GM18909 (cell line): Measurements from ENCODE around the gene MACO1.

Experiments used
- ATAC-seq: cut with Tn5 transposase; IDR thresholded peaks from one replicate; pipeline ENCODE4 v1.9.1; 2021; ENCODE audit warnings: mild to moderate bottlenecking; ENCODE audit not compliant: unreplicated experiment, poor library complexity

The MACO1 gene

DNA sequence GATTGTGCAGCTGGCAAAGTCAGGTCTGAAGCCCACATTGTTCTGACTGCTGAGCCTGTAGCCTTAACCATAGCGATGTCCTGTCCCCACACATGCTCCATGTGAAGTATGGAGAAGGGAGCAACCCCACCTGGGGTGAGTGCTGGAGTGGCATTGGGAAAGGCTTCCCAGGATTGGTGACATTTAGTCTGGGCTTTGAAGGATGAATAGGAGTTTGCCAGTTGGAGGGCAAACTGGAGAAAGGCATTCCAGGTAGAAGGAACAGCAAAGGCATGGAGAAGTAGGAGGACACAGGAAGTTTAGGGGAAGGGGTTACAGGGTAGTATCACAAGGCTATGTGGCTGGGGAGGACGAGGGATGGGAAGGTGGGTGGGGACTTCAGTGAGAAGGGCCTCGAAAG lies 105.4 kb downstream of the MACO1 start:
- ATAC-seq, result no peak

DNA sequence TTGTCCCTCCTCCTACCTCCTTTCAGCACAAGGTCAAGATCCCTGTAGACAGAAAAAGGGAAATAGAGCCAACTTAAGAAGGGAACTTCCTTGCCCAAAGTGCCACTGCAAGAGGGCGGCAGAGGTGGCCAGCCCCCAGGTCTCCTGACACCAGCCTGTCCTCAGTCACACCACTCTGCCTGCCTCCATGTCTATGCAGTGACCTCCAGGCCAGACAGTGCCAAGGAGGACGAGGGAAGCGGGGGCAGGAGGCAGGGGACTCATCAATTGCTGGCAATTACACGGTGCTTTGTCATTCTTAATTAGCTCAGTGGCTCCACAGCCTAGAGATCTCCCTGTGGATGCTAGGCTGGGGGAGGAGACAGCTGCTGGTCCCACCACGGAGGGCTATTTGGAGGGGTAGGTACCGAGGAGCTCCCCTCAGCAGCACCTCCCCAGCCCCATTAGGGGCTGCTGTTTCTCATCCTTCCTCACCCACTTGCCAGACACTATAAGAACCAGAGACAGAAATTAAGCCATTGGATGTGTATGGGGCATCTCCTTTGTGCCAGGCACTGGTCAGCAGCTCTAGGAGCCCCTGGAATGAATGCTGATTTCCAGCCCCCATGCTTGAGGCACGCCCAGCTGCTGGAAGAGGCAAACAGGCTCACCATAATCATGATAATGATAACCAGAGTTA lies 106.6 kb downstream of the MACO1 start:
- no peak for ATAC-seq

DNA sequence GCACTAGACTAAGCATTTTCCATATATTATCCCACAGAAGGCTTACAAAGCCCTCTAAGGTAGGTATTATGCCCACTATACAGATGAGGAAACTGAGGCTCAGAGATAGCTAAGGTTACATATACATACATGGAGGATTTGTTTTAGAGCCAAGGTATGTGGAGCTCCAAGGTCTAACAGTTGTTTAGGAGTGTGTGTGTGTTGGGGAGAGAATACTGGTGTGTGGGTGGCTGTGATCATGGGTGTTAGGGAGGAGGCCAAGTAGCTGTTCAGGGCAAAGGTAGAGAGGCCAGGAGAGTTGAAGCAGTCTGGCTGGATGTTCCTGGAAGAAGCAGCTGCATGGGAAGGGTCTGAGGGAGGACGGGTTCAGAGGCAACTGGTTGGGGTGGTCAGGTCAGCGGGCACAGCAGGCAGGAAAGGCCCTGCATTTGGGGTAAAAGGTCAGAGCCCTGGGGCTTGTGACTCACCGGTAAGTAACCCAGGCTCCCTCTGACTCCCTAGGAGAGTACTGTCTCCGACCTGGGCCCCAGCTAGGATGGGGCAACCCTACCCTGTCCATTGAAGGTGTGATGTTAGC lies 107.6 kb downstream of the MACO1 start:
- no peak for ATAC-seq

DNA sequence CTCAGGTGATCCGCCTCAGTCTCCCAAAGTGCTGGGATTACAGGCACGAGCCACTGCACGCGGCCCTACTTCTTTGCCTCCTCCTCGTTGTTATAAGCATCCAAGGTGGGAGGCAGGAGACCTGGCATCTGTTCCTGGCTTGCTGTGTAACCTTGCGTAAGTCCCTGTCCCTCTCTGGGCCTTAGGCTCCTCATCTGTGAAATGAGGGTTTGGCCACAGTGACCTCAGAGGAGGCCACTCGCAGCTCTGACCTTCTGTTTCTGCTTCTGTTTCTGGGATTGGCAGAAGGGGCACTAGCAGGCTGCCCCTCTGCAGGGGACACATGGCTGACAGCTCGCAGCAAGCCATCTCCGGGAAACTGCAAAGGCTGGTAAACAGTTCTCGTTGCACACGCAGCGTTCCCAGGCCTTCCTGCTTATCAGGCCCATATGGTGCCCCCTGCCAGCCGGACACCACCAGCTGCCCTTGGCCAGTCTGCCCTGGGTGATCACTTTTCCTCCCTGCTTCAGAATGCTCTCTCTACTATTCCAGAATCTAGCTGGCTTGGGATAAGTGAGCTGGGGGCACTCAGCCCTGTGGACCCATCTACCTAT lies 110.1 kb downstream of the MACO1 start:
- ATAC-seq, result no peak

DNA sequence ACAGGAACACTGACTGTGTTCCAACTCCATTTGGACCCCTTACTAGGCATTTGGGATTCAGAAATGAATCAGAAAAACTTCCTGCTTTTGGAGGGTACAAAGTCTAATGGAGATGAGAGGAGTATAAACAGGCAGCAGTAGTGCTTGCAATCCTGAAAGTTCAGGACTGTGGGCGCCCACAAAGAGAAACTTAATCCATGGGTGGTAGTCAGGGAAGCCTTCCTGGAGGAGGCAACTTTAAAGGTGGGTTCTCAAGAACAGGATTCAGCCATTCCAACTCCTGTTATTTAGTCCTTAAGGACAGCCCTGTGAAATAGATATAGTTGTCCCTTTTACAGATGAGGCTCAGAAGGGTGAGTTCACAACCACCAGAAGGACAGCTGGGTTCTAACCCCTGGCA lies 110.7 kb downstream of the MACO1 start:
- no peak for ATAC-seq

DNA sequence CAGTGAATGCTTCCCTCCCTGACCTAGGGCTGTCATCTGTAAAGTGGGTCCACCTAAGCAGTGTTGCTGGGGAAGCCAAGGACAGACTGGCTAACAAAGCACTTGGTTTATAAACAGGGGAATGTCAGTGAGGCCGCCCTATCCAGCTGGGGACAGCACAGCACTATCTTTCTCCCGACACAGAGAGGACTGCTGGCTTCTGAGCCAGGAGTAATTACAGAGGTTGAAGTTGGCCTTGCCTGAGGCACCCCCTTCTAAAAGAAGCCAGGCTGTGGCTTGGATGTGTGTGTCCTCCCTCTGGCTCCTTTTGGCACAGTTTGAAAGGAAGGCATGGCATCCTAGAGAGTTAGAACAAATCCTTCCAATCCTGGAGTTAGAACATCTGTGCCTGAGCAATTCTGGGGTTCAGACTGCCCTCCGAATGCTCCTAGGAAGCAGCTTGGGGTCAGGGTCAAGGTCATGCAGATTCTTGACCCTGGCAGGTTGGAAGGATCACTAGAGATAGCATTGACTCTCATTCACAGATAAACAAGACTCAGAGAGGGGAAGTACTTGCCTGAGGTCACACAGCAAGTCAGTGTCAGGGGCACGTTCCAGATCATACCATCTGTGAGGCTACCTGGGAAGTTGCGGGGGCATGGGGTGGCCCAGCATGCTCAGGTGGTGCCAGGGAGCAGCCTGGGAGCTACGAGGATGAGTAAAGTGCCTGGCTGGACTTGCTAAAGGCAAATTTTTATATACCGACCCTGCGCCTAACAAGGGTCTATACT lies 111.4 kb downstream of the MACO1 start:
- no peak for ATAC-seq

DNA sequence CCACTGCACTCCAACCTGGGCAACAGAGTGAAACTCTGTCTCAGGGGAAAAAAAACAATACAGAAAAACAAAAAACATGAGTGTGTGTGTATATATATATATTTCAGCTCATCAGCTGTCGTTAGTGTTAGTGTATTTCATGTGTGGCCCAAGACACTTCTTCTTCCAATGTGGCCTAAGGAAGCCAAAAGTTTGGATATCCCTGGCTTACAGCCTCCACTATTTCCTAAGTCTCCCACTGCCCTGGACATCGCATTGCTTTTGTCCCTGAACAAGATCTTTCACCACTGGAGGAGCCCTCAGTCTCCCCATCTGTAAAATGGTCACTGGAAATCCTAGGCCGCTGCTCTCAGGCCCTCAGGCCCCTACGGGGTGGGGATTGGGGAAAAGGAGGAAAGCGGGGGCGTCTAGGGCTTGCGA lies 112.3 kb downstream of the MACO1 start:
- no peak for ATAC-seq

DNA sequence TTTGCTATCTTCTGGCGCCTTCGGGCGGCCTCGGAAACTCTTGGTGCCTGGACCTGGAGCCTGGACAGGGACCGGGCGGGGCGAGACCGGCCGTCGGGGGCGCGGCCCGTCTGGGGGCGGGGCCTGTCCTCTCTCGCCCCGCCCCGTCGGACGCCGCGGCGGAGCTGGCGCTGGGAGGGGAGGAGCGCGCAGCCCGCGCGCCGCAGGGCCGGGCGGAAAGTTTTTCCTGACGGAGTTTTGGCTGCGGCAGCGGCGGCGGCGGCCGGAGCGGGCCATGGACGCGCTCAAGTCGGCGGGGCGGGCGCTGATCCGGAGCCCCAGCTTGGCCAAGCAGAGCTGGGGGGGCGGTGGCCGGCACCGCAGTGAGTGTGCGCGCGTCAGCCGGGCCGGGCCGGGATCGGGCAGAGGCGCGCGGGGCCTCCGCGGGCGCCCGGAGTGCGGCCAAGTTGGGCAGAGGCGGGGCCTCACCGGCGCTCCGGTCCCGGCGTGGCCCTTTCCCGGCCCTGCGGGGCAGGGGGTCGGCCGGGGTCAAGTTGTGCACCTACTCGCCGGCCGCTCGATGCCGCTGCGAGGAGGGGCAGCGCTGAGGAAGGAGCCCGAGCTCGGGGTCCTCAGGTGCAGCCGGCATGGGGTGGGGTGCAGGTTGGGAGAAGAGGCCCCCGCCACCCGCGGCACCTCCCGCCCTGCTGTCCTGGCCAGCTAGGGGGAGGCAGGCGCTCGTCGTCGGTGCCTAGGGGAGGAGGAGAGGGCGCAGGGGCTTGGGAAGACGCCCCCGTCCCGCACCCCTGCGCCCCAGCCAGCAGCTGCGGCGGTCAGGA lies 112.9 kb downstream of the MACO1 start, which contains the start of gene LDLRAP1:
TSS of gene LDLRAP1 (plus strand) at position 182 of the 818 bp plus-strand sequence. CDS start at position 275, 93 bp downstream.
- peak; percentile 76 for ATAC-seq

DNA sequence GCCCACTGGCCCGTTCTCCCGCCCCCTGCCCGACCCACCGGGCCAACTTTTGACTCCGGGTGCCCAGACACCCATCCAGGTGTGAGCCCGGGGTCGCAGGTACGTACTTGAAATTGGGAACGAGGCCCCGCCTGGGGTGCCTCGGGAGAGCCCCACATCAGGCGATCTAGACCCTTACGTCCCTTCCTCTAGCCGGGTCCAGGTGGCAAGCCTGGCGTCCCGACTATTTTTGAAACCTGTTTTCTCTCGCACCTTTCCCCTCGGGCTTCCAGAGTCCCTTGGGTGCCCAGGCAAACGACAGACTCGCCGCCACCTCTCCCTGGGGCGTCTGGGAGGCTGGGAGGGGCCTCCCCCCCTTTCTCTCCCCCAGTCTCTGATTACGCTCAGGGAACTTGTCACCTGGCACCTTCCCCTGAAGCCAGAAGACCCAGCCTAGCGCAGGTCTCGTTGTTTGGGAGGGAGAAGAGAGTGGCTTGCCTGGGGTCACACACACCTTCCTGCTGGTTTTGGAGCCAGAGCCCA lies 113.6 kb downstream of the MACO1 start:
- no peak for ATAC-seq

DNA sequence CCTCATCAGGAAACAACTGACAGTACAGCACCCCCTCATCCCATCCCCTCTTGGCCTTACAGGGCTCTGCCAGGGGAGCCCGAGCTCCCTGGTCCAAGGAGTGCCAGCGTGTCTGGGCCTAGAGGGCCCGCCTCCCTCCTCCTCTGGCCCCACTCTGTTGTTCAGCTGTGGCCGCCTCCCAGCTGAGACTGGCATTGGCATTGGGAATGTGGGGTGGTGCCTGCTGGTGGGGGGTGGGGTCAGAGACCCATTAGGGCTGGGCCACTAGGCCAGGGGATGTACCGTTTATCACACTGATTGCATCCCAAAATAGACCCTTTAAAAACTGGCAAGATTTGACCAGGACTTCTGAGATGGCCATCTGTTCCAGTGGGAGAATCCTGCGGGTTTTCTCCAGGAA lies 114.1 kb downstream of the MACO1 start:
- ATAC-seq, result no peak

DNA sequence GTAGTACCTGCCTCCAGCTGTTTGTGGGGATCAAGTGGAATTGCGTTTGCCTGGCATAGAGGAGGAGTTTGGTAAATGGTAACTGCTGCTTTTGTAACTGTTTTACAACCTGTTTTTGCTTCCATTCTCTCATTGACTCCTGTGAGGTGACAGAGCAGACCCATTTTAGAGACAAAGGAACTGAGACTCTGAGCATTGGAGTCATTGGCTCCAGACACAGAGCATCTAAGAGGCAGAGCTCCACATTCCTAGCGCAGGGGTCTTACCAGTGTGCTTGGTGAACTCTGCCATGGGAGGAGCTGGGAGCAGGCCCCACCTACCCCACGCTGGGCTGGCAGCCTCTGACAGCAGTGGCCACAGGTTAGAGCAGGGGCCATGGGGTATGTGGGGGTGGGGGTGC lies 115.1 kb downstream of the MACO1 start:
- no peak for ATAC-seq

DNA sequence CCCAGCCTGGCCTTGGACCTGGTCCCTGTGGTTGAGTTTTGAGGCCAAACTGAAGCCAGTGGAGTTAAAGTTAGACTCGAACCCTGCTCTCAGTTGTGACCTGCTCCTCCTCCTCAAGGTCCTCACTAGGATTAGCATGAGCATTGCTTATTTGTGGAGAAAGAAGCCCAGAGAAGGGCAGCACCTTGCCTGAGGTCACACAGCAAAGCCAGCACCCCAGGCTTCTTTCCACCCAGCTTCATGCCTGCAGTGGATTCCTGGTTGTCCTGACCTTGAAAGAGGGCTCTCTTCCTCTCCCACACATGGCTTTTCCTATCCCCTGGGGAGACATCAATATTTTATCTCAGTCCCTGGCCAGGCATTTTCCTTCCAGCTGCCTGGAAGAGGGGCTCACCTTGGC lies 115.5 kb downstream of the MACO1 start:
- ATAC-seq, result no peak

DNA sequence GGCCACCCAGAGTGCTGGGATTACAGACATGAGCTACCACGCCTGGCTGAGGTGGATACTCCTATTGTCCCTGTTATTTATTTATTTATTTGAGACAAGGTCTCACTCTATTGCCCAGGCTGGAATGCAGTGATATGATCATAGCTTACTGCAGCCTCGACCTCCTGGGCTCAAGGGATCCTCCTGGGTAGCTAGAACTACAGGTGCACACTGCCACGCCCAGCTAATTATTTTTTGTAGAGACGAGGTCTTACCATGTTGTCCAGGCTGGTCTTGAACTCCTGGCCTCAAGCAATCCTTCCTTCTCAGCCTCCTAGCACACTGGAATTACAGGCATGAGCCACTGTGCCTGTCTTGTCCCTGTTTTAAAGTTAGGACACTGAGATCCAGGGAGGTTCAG lies 117.9 kb downstream of the MACO1 start:
- ATAC-seq, result no peak

DNA sequence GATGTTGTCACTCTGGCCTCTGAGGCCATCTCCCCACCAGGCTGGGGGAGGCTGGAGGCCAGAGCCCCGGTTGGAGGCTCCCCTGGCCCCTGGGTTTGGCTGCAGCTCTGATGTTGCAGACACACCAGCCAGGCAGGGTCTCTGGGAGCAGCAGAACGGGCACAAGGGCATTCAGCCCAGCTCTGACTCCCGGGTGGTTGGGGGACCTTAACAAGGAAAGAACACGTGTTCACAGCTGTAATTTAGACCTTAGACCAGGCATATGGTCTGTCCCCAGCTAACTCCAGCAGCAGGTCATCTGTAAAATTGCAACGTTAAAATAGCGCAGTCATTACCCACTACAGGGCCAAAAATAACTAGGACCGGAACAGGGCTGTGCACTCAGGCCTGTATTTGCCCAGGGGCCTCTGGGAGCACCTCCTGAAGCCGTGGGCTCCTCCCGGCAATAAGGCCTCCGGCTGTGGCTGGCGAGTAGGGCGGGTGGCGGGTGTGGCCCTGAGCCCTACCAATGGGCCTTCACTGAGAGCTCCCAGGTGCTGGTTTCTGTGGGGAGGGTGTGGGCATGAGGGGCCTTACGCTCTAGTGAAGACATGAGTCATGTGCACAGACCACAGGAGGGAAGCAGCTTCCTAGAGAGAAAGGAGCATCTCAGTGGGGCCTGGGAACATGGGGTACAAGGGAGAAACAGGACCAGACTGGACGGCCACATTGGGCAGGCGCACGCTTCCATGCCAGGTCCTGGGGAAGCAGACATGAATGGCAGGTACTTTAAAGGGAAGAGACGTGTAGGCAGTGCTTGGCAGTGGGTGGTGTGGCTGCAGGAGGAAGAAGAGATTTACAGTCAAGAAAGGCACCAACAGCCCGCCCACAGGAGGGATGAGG lies 118.8 kb downstream of the MACO1 start:
- peak; percentile 92 for ATAC-seq
